ENCODE data around the gene EIF5AL1. TPM values are rescaled to one million over a fixed set of nuclear protein-coding genes. Genes with fewer than 3 reads are reported as not detected.
"Not testable (repeated sequence)": the region's sequence is repeated elsewhere in the genome, so short reads cannot be mapped to it uniquely, and the experiment has no call there.

Gene EIF5AL1
- under 1 TPM; 0.05 to 0.08 TPM for total RNA-seq
- 1 to 10 TPM in 1 of 2 donors, under 1 TPM in 1; 0.96 to 2.1 TPM for polyA plus RNA-seq

DNA sequence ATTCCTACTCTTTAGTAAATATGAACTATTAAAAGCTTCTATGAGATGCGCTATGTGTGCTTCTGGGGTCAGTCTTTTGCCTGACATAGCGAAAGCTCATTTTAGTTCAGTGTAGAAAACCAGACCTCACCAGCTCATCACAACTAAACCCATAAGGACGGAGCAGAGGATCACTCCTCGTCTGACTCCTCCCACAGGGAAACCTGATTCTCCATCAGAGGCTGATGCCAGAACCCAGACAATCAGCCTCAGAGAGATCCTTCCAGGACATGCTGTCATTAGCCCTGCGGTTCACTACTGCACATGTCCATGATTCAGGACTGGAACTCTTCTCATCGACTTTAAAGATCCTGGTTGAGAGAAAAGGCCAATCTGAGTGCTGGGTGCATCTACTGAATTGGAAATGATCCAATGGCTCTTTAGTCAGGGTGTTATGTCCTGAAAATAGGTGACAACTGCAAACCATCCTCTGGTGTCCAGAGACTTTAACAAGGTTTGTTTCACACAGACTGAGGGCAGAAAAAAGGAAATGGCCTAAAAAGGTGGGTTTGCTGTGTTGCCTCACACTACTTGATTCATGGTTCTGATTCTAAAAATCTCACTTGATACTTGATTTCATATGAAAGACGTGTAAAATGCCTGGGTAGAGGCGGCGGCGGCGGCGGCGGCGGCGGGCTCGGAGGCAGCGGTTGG is at the start of gene EIF5AL1:
TSS of gene EIF5AL1 (plus strand) at position 643 of the 693 bp plus-strand sequence. CDS start 117 bp downstream, outside the sequence.
- 93% methylated on average over 15 of the region's 17 CpGs for WGBS
- DNase-seq (ENCODE audit: low spot score); H3K4me3 ChIP-seq (ENCODE audit: low read depth in 1 of 3, low read length in 3 of 3); H3K27ac ChIP-seq (ENCODE audit: low read depth in 1 of 2, low read length in 2 of 2); H3K9me3 ChIP-seq (ENCODE audit: control insufficient read depth in 4 of 4, low read length in 3 of 4); H3K36me3 ChIP-seq (ENCODE audit: control insufficient read depth in 4 of 4, insufficient read depth in 3 of 4, low read depth in 1 of 4, low read length in 3 of 4); H3K4me1 ChIP-seq (ENCODE audit: control insufficient read depth in 4 of 4, insufficient read depth in 4 of 4, low read length in 3 of 4); H3K9ac ChIP-seq (ENCODE audit: low read depth in 1 of 2, low read length in 2 of 2); H3K27me3 ChIP-seq (ENCODE audit: control insufficient read depth in 4 of 4, insufficient read depth in 4 of 4, low read length in 3 of 4): not testable (repeated sequence)

DNA sequence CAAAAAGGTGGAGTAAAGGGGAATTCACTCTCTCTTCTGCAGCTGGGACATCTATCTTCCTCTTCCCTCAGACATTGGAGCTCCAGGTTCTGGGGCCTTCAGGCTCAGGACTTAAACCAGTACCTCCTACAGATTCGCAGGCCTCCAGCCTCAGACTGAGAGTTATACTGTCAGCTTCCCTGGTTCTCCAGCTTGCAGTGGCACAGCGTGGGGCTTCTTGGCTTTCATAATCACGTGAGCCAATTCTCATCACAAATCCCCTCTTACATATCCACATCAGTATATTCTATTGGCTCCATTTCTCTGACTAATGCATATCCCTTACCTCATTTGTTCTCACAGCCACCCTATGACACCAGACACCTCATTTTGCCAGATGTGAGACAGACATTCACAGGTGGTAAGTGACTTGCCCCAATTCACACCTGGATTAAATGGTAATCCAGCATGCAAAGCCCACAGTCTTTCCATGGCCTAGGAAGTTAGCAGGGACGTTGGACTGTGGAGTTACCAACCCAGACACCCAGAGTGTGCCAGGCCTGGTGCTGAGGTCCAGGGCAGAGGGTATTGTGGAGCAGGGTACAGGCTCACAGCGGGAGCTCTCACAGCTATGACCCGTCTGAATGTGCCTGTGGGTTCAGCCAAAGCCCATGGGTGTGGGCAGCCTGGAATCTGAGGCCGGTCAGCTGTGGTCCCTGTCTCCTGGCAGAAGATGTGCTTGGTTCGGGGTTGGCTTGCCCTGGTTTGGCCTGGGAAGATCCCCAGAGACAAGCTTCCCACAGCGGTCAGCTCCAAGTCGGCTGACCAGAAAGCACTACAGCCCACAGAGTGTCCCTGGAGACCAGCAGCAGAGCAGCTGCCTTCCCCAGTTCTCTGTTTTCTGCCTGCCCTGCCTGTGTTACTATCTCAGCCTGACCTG is 48.5 kb upstream of the EIF5AL1 start:
- TF ChIP-seq NR2F2 (IDR thresholded peaks at IDR 0.05): peak; percentile 27
- TF ChIP-seq FOXA1 (IDR thresholded peaks at IDR 0.05): no peak
- Histone ChIP-seq H3K27ac (ENCODE audit: low read depth in 1 of 2, low read length in 2 of 2) (no peak overlapping the region), H3K9ac (ENCODE audit: low read depth in 1 of 2, low read length in 2 of 2) (no peak overlapping the region), H3K9me3 (ENCODE audit: control insufficient read depth in 4 of 4, low read length in 3 of 4) (no peaks in the 10 kb centered on the region), H3K27me3 (ENCODE audit: control insufficient read depth in 4 of 4, insufficient read depth in 4 of 4, low read length in 3 of 4) (no peaks in the 10 kb centered on the region), H3K4me3 (ENCODE audit: low read depth in 1 of 3, low read length in 3 of 3) (no peak overlapping the region), H3K36me3 (ENCODE audit: control insufficient read depth in 4 of 4, insufficient read depth in 3 of 4, low read depth in 1 of 4, low read length in 3 of 4) (no peaks in the 10 kb centered on the region), H3K4me1 (ENCODE audit: control insufficient read depth in 4 of 4, insufficient read depth in 4 of 4, low read length in 3 of 4) (peaks cover 0 to 9% (median 2%) of the 10 kb centered on the region in 4 donors)
- WGBS: 89% methylated on average over 10 of the region's 10 CpGs
- DNase-seq (ENCODE audit: low spot score): no peak

DNA sequence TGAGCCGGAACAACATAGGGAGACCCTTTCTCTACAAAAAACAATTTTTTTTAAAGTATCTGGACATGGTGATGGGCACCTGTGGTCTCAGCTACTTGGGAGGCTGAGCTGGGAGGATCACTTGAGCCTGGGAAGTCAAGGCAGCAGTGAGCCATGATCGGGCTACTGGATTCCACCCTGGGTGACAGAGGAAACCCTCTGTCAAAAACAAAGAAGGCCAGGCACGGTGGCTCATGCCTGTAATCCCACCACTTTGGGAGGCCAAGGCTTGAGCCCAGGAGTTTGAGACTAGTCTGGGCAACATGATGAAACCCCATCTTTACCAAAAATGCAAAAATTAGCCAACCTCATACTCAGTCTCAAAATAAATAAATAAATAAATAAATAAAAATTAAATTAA is 47.0 kb upstream of the EIF5AL1 start:
- Histone ChIP-seq H3K27me3 (ENCODE audit: control insufficient read depth in 4 of 4, insufficient read depth in 4 of 4, low read length in 3 of 4) (no peaks in the 10 kb centered on the region), H3K4me1 (ENCODE audit: control insufficient read depth in 4 of 4, insufficient read depth in 4 of 4, low read length in 3 of 4) (peaks cover 0 to 9% (median 2%) of the 10 kb centered on the region in 4 donors), H3K4me3 (ENCODE audit: low read depth in 1 of 3, low read length in 3 of 3) (no peak overlapping the region), H3K36me3 (ENCODE audit: control insufficient read depth in 4 of 4, insufficient read depth in 3 of 4, low read depth in 1 of 4, low read length in 3 of 4) (no peaks in the 10 kb centered on the region), H3K9me3 (ENCODE audit: control insufficient read depth in 4 of 4, low read length in 3 of 4) (no peaks in the 10 kb centered on the region), H3K27ac (ENCODE audit: low read depth in 1 of 2, low read length in 2 of 2) (no peak overlapping the region), H3K9ac (ENCODE audit: low read depth in 1 of 2, low read length in 2 of 2) (no peak overlapping the region)
- 96% methylated on average over 3 of the region's 3 CpGs for WGBS
- no peak for DNase-seq (ENCODE audit: low spot score)
- TF ChIP-seq NR2F2 (IDR thresholded peaks at IDR 0.05) (no peak), SP1 (IDR thresholded peaks at IDR 0.05) (no peak), GABPA (IDR thresholded peaks at IDR 0.05 in 1 of 2, conservative IDR thresholded peaks at IDR 0.05 in 1 of 2) (no peak), EGR1 (IDR thresholded peaks at IDR 0.05; ENCODE audit: low read depth in 2 of 2) (no peak)
- TF ChIP-seq, protein P1, sequence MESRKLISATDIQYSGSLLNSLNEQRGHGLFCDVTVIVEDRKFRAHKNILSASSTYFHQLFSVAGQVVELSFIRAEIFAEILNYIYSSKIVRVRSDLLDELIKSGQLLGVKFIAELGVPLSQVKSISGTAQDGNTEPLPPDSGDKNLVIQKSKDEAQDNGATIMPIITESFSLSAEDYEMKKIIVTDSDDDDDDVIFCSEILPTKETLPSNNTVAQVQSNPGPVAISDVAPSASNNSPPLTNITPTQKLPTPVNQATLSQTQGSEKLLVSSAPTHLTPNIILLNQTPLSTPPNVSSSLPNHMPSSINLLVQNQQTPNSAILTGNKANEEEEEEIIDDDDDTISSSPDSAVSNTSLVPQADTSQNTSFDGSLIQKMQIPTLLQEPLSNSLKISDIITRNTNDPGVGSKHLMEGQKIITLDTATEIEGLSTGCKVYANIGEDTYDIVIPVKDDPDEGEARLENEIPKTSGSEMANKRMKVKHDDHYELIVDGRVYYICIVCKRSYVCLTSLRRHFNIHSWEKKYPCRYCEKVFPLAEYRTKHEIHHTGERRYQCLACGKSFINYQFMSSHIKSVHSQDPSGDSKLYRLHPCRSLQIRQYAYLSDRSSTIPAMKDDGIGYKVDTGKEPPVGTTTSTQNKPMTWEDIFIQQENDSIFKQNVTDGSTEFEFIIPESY (IDR thresholded peaks at IDR 0.05): no peak
- TF ChIP-seq, protein P2, sequence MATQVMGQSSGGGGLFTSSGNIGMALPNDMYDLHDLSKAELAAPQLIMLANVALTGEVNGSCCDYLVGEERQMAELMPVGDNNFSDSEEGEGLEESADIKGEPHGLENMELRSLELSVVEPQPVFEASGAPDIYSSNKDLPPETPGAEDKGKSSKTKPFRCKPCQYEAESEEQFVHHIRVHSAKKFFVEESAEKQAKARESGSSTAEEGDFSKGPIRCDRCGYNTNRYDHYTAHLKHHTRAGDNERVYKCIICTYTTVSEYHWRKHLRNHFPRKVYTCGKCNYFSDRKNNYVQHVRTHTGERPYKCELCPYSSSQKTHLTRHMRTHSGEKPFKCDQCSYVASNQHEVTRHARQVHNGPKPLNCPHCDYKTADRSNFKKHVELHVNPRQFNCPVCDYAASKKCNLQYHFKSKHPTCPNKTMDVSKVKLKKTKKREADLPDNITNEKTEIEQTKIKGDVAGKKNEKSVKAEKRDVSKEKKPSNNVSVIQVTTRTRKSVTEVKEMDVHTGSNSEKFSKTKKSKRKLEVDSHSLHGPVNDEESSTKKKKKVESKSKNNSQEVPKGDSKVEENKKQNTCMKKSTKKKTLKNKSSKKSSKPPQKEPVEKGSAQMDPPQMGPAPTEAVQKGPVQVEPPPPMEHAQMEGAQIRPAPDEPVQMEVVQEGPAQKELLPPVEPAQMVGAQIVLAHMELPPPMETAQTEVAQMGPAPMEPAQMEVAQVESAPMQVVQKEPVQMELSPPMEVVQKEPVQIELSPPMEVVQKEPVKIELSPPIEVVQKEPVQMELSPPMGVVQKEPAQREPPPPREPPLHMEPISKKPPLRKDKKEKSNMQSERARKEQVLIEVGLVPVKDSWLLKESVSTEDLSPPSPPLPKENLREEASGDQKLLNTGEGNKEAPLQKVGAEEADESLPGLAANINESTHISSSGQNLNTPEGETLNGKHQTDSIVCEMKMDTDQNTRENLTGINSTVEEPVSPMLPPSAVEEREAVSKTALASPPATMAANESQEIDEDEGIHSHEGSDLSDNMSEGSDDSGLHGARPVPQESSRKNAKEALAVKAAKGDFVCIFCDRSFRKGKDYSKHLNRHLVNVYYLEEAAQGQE (IDR thresholded peaks at IDR 0.05): no peak

All from liver (tissue), 9 donors.